ENCODE data around the gene RSPH1. TPM values are rescaled to one million over a fixed set of nuclear protein-coding genes. Genes with fewer than 3 reads are reported as not detected.
A peak's percentile ranks its signal among the peaks of the same experiment; 100 is the strongest.

Gene RSPH1
- total RNA-seq: 0.24 TPM

DNA sequence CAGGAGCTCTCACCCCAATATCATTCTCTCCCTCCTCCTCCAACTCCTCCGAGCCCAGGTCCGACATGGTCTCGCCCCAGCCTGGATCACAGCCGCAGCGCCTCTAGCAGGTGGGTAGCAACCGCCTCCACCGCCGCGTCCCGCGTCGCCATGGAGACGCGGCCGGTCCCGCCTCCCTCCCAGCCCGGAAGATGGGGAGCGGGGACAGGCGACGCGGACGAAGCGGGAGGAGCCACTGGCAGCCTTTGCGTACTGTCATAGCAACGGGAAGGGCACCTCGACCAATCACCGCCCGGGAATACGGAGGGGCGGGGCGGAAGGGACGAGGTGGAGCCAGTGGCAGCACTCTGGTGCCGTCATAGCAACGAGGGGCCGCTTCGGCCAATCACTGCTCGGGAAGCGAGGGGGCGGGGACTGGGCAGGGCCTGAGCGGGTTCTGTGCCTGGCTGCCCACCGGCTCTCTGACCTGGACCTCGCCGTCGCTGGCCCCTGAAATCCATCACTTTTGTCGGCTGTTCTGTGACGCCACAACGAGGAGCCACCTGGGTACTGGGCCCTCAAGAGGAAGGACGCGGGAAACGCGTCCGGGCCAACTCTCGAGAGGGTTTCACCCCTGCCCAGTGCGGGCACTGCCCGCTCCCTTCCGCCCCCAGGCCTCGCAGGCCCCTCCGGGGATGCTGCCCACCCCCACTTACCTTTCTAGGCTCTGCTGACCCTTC, at the start of gene RSPH1:
Gene RSPH1, minus strand, starts transcription at position 105 of the 719 bp plus-strand sequence. Its CDS starts 38 bp downstream, at position 67.
- ATAC-seq: peak; percentile 99

DNA sequence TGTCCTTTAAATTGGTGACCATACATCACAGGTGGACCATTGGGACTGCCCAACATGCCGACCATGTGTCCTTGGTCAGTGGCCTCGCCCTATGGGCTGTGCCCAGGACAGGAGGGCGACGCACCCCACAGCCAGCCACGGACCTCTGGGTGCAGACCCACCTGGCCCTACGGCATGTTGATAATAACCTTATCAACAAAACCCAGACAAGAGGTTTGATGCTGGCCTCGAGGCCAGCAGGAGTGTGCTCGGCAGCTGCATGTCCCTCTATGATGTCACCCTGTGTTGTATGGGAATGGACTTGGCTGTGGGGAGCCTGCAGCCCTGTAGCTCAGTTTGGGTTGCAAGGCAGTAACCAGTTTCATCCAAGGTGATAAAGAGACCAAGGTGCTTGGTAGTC, 49.7 kb upstream of the RSPH1 start:
- ATAC-seq: no peak

- ATAC-seq: no peak
These were observed 49.3 kb upstream of the RSPH1 start for GRCh38 chr21:42545317-42545716.

- no peak for ATAC-seq
These were observed 48.5 kb upstream of the RSPH1 start for GRCh38 chr21:42544544-42544943.

- no peak for ATAC-seq
These were observed 47.3 kb upstream of the RSPH1 start for GRCh38 chr21:42543106-42543847.

DNA sequence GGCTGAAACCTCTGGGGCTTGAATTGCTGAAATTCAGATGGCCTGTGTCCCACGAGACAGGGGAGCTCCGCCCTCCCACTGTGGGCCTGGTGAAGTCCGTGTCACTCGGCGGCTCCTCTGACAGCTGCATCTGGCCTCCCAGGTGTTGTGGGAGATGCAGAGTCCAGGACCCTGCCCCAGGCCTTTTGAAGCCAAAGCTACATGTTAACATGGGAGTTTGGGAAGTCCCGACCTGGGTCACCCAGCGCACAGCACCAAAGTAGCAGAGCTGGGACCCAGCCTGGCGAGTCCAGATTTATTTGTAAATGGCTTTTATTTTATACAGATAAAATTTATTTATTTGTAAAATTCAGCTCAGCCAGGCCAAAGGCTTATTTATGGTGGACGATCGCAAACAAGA, 46.6 kb upstream of the RSPH1 start:
- no peak for ATAC-seq

DNA sequence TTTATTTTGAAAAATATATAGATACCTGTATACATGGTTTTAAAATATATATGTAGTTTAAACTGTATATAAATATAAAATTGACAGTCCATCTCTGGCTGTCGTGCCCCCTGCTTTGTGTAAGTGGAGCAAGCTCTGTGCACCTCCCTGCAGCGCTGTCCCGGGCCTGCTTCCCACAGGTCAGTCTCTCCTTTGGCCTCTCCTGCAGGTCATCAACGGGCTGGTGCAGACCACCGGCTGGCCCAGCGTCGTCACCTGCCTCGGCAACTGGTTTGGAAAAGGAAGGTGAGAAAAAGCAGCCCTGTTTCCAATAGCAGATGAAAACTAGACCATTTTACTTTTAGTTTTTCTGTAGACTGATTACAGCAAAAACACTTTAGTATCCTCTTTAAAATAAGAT, 46.2 kb upstream of the RSPH1 start:
- no peak for ATAC-seq

DNA sequence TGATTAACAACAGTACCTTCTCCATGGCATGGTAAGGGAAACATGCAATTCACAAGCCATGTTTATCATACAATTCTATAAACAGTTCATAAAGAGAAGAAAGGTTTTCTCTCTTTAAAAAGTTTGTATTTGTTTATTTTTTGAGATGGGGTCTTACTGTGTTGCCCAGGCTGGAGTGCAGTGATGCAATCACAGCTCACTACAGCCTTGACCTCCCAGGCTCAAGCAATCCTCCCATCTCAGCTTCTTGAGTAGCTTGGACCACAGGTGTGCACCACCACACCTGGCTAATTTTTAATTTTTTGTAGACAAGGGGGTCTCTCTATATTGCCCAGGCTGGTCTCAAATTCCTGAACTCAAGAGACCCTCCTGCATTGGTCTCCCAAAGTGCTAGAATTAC, 45.6 kb upstream of the RSPH1 start:
- no peak for ATAC-seq

- no peak for ATAC-seq
These were observed 45.1 kb upstream of the RSPH1 start for GRCh38 chr21:42541174-42541573.

- no peak for ATAC-seq
These were observed 44.4 kb upstream of the RSPH1 start for GRCh38 chr21:42540396-42540795.

- no peak for ATAC-seq
These were observed 43.9 kb upstream of the RSPH1 start for GRCh38 chr21:42539931-42540343.

DNA sequence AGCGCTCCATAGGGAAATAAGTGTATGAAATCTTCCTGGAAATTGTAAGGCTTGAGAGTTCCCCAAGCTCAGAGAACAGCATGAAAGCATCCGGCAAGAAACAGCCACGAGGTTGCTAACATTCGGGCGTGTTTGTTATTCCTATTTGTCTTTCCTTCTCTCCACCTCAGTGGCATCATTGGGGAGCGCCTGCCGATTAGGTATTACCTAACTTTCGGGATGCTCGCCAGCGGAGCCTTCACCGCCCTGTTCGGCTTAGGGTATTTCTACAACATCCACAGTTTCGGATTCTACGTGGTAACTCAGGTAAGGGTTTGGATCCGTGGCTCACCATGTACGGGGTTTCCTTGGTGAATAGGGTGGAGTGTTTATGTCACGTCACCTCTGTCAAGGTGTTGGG, 43.3 kb upstream of the RSPH1 start:
- no peak for ATAC-seq

- ATAC-seq: peak; percentile 58
These were observed 42.7 kb upstream of the RSPH1 start for GRCh38 chr21:42538479-42539275.

DNA sequence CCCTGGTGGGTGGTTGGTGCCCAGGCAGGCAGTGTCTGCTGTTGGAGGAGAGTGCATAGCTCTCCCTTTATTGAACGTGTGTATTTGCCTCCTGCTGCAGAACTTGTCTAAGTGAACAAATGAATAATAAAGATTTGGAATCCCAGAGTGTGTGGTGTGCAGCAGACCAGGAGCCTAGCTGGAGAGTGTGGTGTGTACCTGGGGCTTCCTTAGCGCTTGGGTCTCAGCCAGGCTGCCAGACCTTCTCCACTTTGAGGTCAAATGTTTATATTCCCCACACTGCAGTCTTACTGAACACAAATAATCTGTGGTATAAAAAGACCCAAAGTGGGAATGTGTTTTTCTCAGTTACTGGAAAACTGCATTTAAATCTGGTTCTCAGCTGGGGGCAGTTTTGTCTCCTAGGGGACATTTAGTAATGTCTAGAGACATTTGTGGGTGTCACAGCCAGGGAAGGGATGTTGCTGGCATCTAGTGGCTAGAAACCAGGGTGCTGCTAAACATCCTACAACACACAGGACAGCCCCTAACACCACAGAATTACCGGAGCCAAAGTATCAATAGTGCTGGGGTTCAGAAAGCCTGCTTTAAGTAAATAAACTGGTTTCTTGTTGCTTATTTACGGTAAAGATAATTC, 41.2 kb upstream of the RSPH1 start:
- ATAC-seq: no peak

GRCh38 chr21:42536601-42537000, 40.6 kb upstream of the RSPH1 start:
- no peak for ATAC-seq

- ATAC-seq: peak; percentile 41
These were observed 39.7 kb upstream of the RSPH1 start for GRCh38 chr21:42535602-42536171.

DNA sequence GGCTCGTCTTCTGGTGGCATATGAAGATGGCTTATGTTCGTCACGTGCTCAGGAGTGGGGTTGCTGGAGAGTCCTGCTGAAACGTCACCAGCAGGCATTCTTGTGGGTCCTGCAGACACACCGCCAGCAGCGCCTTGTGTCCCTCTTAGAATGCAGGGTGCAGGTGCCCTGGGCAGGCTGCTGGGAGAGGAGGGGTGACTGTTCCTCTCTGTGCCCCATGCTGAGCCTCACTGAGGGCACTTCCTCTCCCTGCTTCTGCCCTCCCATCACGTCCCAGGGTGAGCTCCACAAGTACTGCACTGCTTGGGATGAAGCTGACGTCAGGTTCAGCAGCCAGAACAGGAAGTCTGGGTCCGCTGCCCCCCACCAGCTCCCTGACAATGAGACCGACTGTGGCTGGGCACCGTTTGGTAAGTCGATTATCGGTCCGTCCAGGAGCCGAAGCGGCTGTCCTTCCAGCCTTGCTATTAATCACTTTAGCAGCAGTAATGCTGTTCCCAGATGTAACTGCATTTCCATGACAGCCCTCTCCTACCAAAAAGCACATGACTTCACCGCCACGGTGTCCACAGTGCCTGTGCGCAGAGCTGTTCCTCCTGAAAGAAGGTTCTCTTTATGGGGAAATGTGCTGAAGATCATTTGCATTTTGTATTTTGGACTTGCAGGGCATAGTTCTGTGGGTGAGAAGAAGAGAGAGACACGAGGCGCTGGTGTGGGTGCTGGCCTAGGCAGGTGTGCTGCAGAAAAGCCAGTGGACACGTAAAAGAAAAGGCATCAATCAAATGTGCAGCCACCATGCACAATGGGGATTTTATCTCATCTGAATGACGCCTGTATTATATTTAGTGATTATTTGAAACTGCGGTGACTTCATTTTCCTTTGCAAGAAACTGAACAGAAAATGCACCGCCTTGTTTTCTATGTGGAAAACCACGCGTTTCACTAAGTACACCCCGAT, 38.7 kb upstream of the RSPH1 start:
- peak; percentile 19 for ATAC-seq

GRCh38 chr21:42533963-42534355, 37.9 kb upstream of the RSPH1 start:
- ATAC-seq: no peak

DNA sequence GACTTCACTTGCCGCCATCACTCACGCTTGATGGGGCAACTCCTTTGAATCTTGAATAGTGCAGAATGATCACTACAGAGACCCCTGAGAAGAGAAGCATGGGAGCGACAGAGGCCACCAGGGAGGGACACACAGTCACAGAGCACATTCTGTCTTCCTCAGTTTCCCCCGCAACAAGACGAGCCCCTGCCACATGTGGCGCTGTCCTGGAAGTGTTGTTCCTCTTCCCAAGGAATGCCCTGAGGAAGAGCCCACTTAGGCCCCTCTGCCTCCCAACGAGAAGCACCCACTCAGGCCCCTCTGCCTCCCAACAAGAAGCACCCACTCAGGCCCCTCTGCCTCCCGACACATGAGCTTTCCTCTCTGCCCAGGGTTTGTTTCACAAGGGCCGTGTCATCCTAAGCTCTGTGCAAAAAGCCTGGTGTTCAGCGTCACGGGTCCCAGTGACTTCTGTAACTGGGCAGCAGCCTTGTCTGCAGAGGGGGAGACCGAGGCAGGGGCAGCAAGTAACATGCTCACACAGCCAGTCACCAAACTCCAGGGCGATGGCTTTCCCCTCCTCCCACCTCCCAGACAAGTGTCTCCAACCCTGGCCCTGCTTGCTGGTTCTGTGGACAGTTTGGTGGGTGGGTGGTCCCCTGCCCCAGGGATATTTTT, 37.4 kb upstream of the RSPH1 start:
- no peak for ATAC-seq

DNA sequence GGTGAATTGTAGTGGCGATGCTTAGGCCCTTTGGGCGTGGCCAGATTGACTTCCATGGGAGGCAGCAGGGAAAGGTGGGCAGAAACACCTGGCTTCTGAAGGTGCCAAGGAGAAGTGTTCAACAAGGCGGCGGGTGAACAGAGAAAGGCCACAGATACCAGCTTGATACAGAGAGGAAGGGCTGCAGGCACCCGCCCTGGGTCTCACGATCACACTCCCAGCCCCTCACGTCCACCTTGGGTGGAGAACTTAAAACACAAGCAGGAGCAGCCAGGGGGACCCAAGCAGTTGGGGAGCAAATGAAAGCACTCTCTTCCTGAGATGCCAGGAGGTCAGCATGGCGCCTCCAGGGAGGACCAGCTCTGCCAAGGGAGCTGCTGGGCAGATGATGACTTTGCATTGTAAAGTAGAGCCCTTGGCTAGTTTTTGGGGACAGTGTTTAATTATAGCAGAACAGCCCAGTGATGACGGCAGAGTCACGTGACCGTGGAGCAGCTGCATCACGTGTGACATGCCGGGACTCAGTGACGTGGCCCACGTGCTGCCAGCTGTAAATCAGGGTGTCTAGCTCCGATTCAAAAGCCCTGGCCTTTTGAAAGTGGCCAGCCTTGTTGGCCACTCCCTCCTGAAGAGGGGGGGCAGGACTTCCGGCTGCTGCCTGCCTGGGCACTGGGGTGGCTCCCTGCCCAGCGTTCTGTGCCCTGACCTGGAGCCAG, 36.6 kb upstream of the RSPH1 start:
- peak; percentile 13 for ATAC-seq

Measured in esophagus mucosa (tissue), 1 donor.